AG04449 (cell line): ENCODE measurements around the gene PRMT7.

Source experiments
- CTCF ChIA-PET: fragments of 350-600 bp; formaldehyde crosslinking; extraction: SDS; loops from one replicate; lab custom pipeline; 2021; ENCODE audit warnings: antibody characterized with exemption; lab: Yijun Ruan, JAX
- POLR2A ChIA-PET: fragments of 400-600, 350-600 bp; formaldehyde crosslinking; extraction: SDS; loops from one replicate; lab custom pipeline; 2020; ENCODE audit warnings: antibody characterized with exemption, inconsistent platforms; lab: Yijun Ruan, JAX
- DNase-seq: peaks from one replicate; pipeline ENCODE4 v3.0.0-alpha.2; 2010; ENCODE audit warnings: low read depth, low spot score
- H3K4me3 ChIP-seq: 2 replicates; pipeline ENCODE4 v1.5.1; 2011; ENCODE audit warnings: low read depth, mild to moderate bottlenecking, control low read depth, low read length
- CTCF ChIP-seq: IDR thresholded peaks from one replicate; pipeline ENCODE4 v1.5.1; 2011; ENCODE audit warnings: mild to moderate bottlenecking, moderate library complexity, low read length, control low read depth, inconsistent platforms; ENCODE audit not compliant: insufficient read depth; ENCODE audit errors: missing control alignments

PRMT7 gene

GRCh38 chr16:68289202-68289601, 21.6 kb upstream of the PRMT7 start:
- ChIA-PET CTCF (interaction anchor here (0.7 to 5.0 kb wide), 4 partner anchors 9 to 40 kb away, joined by 4 to 44 read pairs (median 10); partner anchors contain the start of gene SLC7A6), POLR2A (interaction anchor here (1.0 to 2.6 kb wide), 2 partner anchors 22 to 52 kb away, joined by 3 to 19 read pairs; partner anchors contain the start of genes PRMT7 and SLC7A6OS)
- no peak overlapping the region for H3K4me3 ChIP-seq
- TF ChIP-seq CTCF = no peak
- no peak for DNase-seq

- ChIA-PET POLR2A (interaction anchor here (1.0 to 2.6 kb wide), 3 partner anchors 21 to 52 kb away, joined by 3 to 19 read pairs (median 6); partner anchors contain the start of genes PRMT7 and SLC7A6OS), CTCF (interaction anchor here (0.7 to 5.0 kb wide), 5 partner anchors 9 to 39 kb away, joined by 3 to 44 read pairs (median 8); partner anchors contain the start of gene SLC7A6)
- H3K4me3 ChIP-seq = no peak overlapping the region
- no peak for TF ChIP-seq CTCF
- no peak for DNase-seq
Measured at GRCh38 chr16:68289621-68290329, 21.0 kb upstream of the PRMT7 start.

GRCh38 chr16:68290450-68290849, 20.4 kb upstream of the PRMT7 start:
- ChIA-PET POLR2A (interaction anchor here (1.0 kb wide), 2 partner anchors 20 to 27 kb away, joined by 3 to 6 read pairs; partner anchors contain the start of genes PRMT7 and SLC7A6OS), CTCF (interaction anchor here (1.2 to 5.0 kb wide), 3 partner anchors 8 to 28 kb away, joined by 3 to 44 read pairs (median 11); partner anchors contain the start of gene SLC7A6)
- TF ChIP-seq CTCF = no peak
- H3K4me3 ChIP-seq = no peak overlapping the region
- no peak for DNase-seq

GRCh38 chr16:68291227-68291626, 19.6 kb upstream of the PRMT7 start:
- ChIA-PET CTCF (interaction anchor here (0.7 to 5.0 kb wide), 4 partner anchors 10 to 28 kb away, joined by 3 to 44 read pairs (median 4); partner anchors contain the start of gene SLC7A6), POLR2A (interaction anchor here (0.9 to 1.5 kb wide), 3 partner anchors 11 to 27 kb away, joined by 3 to 4 read pairs (median 3); partner anchors contain the start of genes PRMT7, SLC7A6 and SLC7A6OS)
- TF ChIP-seq CTCF = no peak
- no peak overlapping the region for H3K4me3 ChIP-seq
- DNase-seq = no peak

- CTCF ChIA-PET = interaction anchor here (1.4 to 5.0 kb wide), 2 partner anchors 8 to 30 kb away, joined by 6 to 44 read pairs (median 34); partner anchors contain the start of gene SLC7A6
- DNase-seq = no peak
- no peak for TF ChIP-seq CTCF
- H3K4me3 ChIP-seq = no peak overlapping the region
- POLR2A ChIA-PET = interaction anchor here (0.9 kb wide), 1 partner anchor 12 kb away, joined by 3 read pairs; no protein-coding TSS in a partner anchor
Measured at GRCh38 chr16:68292425-68292824, 18.4 kb upstream of the PRMT7 start.

- ChIA-PET POLR2A (interaction anchor here (1.0 to 1.3 kb wide), 2 partner anchors 14 to 31 kb away, joined by 3 read pairs; partner anchors contain the start of genes PRMT7 and SLC7A6OS), CTCF (interaction anchor here (2.2 to 4.4 kb wide), 2 partner anchors 13 to 34 kb away, joined by 6 to 34 read pairs; partner anchors contain the start of gene SLC7A6)
Measured at GRCh38 chr16:68296291-68296690, 14.5 kb upstream of the PRMT7 start.

More at GRCh38 chr16:68296291-68296690, 14.5 kb upstream of the PRMT7 start:
- no peak for TF ChIP-seq CTCF
- no peak for DNase-seq
- no peak overlapping the region for H3K4me3 ChIP-seq
